Superior temporal gyrus (tissue), 1 donor: Measurements from ENCODE around the gene EMP3.

ENCODE experiments used
- DNase-seq: peaks from one replicate; pipeline ENCODE4 v3.0.0-alpha.2; 2016; ENCODE audit errors: extremely low spot score

The EMP3 gene

DNA sequence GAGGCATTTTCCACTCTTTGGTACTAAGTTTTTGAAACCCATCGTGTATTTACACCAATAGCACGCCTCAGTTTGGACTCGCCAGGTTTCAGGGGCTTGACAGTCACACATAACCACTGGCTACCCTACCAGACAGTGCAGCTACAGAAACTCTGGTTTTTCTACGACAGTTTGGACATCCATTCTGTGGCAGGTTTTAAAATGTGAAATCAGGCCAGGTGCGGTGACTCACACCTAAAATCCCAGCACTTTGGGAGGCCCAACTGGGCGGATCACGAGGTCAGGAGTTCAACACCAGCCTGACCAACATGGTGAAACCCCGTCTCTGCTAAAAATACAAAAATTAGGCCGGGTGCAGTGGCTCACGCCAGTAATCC lies 52.8 kb downstream of the EMP3 start:
- DNase-seq, result no peak

DNA sequence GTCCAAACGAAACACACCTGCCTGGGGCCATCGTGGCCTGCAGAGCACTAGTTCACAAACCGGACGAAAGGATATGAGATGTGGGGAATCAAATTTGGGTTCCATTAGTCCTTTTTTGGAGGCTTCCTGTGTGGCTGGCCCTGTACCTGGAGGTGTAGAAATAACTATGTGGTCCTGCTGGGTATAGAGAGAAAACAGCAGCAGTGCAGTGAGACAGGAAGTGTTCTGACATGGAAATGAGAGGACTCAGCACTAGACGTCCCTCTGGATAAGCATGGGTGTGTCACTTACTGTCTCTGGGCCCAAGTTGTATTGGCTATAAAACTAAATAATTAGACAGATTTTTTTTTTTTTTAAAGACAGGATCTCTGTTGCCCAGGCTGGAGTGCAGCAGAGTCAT lies 53.7 kb downstream of the EMP3 start:
- DNase-seq, result no peak
